PFSK-1 (cell line): Measurements from ENCODE around the gene NOXA1.

Experiments
- FOXP2 ChIP-seq: optimal IDR thresholded peaks from 2 replicates; pipeline ENCODE3; 2011; ENCODE audit warnings: borderline replicate concordance, control low read depth, inconsistent platforms; ENCODE audit not compliant: insufficient read depth; ENCODE audit errors: extremely low read length, extremely low read depth
- POLR2AphosphoS5 ChIP-seq: IDR thresholded peaks from 2 replicates; pipeline ENCODE4 v1.6.1; 2012; ENCODE audit warnings: low read depth, mild to moderate bottlenecking, control low read depth, low read length, moderate library complexity
- REST ChIP-seq, 2 experiments: IDR thresholded peaks; 2 replicates each; pipeline versions ENCODE4 v1.6.1 to v1.8.0; 2011 to 2012; ENCODE audit warnings: low read depth in 2 of 2, low read length in 2 of 2, control low read depth in 1 of 2, inconsistent platforms in 1 of 2, mild to moderate bottlenecking in 1 of 2, moderate library complexity in 1 of 2; ENCODE audit not compliant: insufficient read depth in 1 of 2
- SIN3A ChIP-seq: IDR thresholded peaks from 2 replicates; pipeline ENCODE4 v1.6.1; 2012; ENCODE audit warnings: mild to moderate bottlenecking, low read length, moderate library complexity, borderline replicate concordance; ENCODE audit not compliant: insufficient read depth
- TAF1 ChIP-seq: IDR thresholded peaks from 2 replicates; pipeline ENCODE4 v1.6.1; 2012; ENCODE audit warnings: low read length, control low read depth, borderline replicate concordance; ENCODE audit not compliant: insufficient read depth

The NOXA1 gene

GRCh38 chr9:137454145-137454596 is 31.0 kb downstream of the NOXA1 start:
- TF ChIP-seq POLR2AphosphoS5 (no peak), SIN3A (no peak), REST (IDR thresholded peaks at IDR 0.05; ENCODE audit: insufficient read depth in 1 of 2, low read depth in 2 of 2, low read length in 2 of 2) (no peak), FOXP2 (no peak), TAF1 (no peak)

- TF ChIP-seq SIN3A (no peak), TAF1 (no peak), REST (IDR thresholded peaks at IDR 0.05; ENCODE audit: insufficient read depth in 1 of 2, low read depth in 2 of 2, low read length in 2 of 2) (no peak), POLR2AphosphoS5 (no peak)
Measured at GRCh38 chr9:137454597-137455358, 31.6 kb downstream of the NOXA1 start.

- TF ChIP-seq POLR2AphosphoS5 (no peak), FOXP2 (no peak), TAF1 (no peak), SIN3A (no peak), REST (IDR thresholded peaks at IDR 0.05; ENCODE audit: insufficient read depth in 1 of 2, low read depth in 2 of 2, low read length in 2 of 2) (no peak)
Measured at GRCh38 chr9:137455359-137455991, 32.3 kb downstream of the NOXA1 start.

GRCh38 chr9:137456061-137456863 is 33.1 kb downstream of the NOXA1 start:
- TF ChIP-seq SIN3A (no peak), FOXP2 (no peak), TAF1 (no peak), REST (IDR thresholded peaks at IDR 0.05; ENCODE audit: insufficient read depth in 1 of 2, low read depth in 2 of 2, low read length in 2 of 2) (no peak), POLR2AphosphoS5 (no peak)
